Gastrocnemius medialis (tissue), 4 donors: ENCODE results near the gene RTN4RL1. TPM values are rescaled to one million over a fixed set of nuclear protein-coding genes. Genes with fewer than 3 reads are reported as not detected.
A peak's percentile ranks its signal among the peaks of the same experiment; 100 is the strongest.

Experiments used
- ATAC-seq, 2 donors: fragments of 150-250 bp; one replicate each; pipeline ENCODE4 v1.9.1; 2016
- DNase-seq, 2 donors: peaks; one replicate each; pipeline ENCODE4 v3.0.0-alpha.2; 2019
- H3K27ac ChIP-seq, 4 donors: fragments of 200-600 bp; sonication (generic); 1 replicate in 1 of 4; 2 replicates in 3 of 4; pipeline ENCODE4 v1.5.1; 2016 to 2018; ENCODE audit warnings: mild to moderate bottlenecking in 2 of 4, moderate library complexity in 1 of 4
- H3K27me3 ChIP-seq, 3 donors: fragments of 200-600 bp; sonication (generic) in 2 of 3; 1 replicate in 1 of 3; 2 replicates in 2 of 3; pipeline versions ENCODE4 v1.5.1 to v1.6.0; 2016 to 2019; ENCODE audit warnings: mild to moderate bottlenecking in 1 of 3, moderate library complexity in 1 of 3
- H3K36me3 ChIP-seq, 2 donors: fragments of 200-600 bp; sonication (generic) in 1 of 2; one replicate each; pipeline ENCODE4 v1.5.1; 2017 to 2018
- H3K4me1 ChIP-seq, 2 donors: fragments of 200-600 bp; sonication (generic) in 1 of 2; one replicate each; pipeline ENCODE4 v1.5.1; 2016 to 2017; ENCODE audit warnings: mild to moderate bottlenecking in 2 of 2
- H3K4me3 ChIP-seq, 4 donors: fragments of 200-600 bp; sonication (generic) in 3 of 4; 1 replicate in 1 of 4; 2 replicates in 3 of 4; pipeline ENCODE4 v1.5.1; 2016 to 2019; ENCODE audit warnings: mild to moderate bottlenecking in 2 of 4
- H3K9me3 ChIP-seq, 3 donors: fragments of 200-600 bp; sonication (generic) in 2 of 3; 1 replicate in 1 of 3; 2 replicates in 2 of 3; pipeline ENCODE4 v1.5.1; 2016 to 2019
- POLR2A ChIP-seq, 2 donors: fragments of 450-650 bp; IDR thresholded peaks; one replicate each; pipeline ENCODE4 v1.6.1; 2017; ENCODE audit warnings: antibody characterized with exemption in 2 of 2, mild to moderate bottlenecking in 2 of 2, moderate library complexity in 2 of 2
- in situ Hi-C, 4 donors: fragments of 200-750 bp; cut with MboI; loops; one replicate each; pipeline versions ENCODE4 v1.15.0 to v1.8.0; 2017; ENCODE audit warnings: low sequenced_read_pairs in 4 of 4
- intact Hi-C: fragments of 100-400 bp; cut with DNase I; formaldehyde crosslinking; loops from one replicate; pipeline ENCODE4 v1.15.1; 2023; ENCODE audit warnings: low total_unique reads
- total RNA-seq, 4 donors: library from RNA; depleted of rRNA; stranded (reverse); fragments of >200 nt; gene quantifications; one replicate each; pipeline versions ENCODE4 v1.1.0 to v1.2.3, GENCODE V29; 2016
- TF ChIP-seq, protein P1 (sequence below), 5 experiments: fragments of 450-650 bp in 3 of 5; fragments of 200-600 bp in 2 of 5; sonication (generic) in 2 of 5; IDR thresholded peaks in 4 of 5; conservative IDR thresholded peaks in 1 of 5; 1 replicate in 4 of 5; 2 replicates in 1 of 5; pipeline ENCODE4 v1.5.1; 2016 to 2019; ENCODE audit warnings: antibody characterized with exemption in 5 of 5, mild to moderate bottlenecking in 3 of 5, moderate library complexity in 3 of 5

The RTN4RL1 gene
- total RNA-seq, 4 donors from 2014 or later: 0.31 to 1.7 (median 1.2) TPM

DNA sequence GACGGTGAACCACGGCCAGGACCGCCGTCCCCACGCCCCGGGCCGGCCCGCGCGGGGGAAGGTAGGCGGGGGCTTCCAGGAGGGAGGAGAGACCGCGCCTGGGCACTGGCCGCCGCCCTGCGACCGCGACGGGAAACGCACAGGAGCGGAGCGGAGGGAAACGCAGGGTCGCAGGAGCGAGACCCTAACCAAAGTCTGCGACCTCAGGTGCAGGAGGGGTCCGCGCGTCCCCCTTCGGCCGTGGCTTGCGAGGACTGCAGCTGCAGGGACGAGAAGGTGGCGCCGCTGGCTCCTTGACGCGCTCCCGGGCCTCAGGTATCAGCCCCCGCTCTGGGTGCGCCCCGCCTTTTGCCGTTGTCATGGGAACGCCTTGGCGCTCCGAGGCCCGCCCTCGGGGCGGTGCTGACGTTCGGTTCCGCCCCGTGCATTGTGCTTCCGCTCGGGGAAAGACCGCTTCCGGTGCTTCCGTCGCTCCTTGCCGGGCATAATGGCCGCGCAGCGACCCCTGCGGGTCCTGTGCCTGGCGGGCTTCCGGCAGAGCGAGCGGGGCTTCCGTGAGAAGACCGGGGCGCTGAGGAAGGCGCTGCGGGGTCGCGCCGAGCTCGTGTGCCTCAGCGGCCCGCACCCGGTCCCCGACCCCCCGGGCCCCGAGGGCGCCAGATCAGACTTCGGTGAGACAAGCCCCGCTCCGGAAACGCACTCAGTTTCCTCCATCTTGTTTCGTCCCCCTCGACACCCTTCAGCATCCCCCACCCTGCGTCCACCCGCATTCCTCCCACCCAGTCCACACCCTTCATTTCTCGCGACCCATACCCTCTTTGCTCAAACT lies 16.6 kb upstream of the RTN4RL1 start, which contains the start of gene OVCA2:
Gene OVCA2, plus strand, starts transcription at position 462 of the 829 bp plus-strand sequence. Its CDS starts 26 bp downstream, at position 488.
- ATAC-seq (peak; percentile 88 to 93), DNase-seq (peak; percentile 85 to 87)
- in situ Hi-C loops (loop anchor here (25.0 kb wide), 2 partner anchors 354 to 379 kb away; partner anchors contain the start of gene PRPF8 (in 1 of the 4)), intact Hi-C loops (loop anchor here (1.0 to 10.0 kb wide), 2 partner anchors 133 to 467 kb away; no protein-coding TSS in a partner anchor)
- no peaks in the 10 kb centered on the region for H3K27me3 ChIP-seq
- TF ChIP-seq POLR2A (IDR thresholded peaks at IDR 0.05): peak; percentile 55 to 67
- TF ChIP-seq, protein P1, sequence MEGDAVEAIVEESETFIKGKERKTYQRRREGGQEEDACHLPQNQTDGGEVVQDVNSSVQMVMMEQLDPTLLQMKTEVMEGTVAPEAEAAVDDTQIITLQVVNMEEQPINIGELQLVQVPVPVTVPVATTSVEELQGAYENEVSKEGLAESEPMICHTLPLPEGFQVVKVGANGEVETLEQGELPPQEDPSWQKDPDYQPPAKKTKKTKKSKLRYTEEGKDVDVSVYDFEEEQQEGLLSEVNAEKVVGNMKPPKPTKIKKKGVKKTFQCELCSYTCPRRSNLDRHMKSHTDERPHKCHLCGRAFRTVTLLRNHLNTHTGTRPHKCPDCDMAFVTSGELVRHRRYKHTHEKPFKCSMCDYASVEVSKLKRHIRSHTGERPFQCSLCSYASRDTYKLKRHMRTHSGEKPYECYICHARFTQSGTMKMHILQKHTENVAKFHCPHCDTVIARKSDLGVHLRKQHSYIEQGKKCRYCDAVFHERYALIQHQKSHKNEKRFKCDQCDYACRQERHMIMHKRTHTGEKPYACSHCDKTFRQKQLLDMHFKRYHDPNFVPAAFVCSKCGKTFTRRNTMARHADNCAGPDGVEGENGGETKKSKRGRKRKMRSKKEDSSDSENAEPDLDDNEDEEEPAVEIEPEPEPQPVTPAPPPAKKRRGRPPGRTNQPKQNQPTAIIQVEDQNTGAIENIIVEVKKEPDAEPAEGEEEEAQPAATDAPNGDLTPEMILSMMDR (IDR thresholded peaks at IDR 0.05 in 4 of 5, conservative IDR thresholded peaks at IDR 0.05 in 1 of 5): peak; percentile 48 to 69 (median 63)
- peak within 1 kb of the TSS; percentile 85 to 97 (median 92) for H3K27ac ChIP-seq
- peaks cover 26% of the 10 kb centered on the region in 2 donors for H3K4me1 ChIP-seq
- no peaks in the 10 kb centered on the region for H3K9me3 ChIP-seq
- H3K36me3 ChIP-seq: peaks cover 0 to 34% of the 10 kb centered on the region in 2 donors
- H3K4me3 ChIP-seq: peak within 1 kb of the TSS; percentile 72 to 100 (median 80)

DNA sequence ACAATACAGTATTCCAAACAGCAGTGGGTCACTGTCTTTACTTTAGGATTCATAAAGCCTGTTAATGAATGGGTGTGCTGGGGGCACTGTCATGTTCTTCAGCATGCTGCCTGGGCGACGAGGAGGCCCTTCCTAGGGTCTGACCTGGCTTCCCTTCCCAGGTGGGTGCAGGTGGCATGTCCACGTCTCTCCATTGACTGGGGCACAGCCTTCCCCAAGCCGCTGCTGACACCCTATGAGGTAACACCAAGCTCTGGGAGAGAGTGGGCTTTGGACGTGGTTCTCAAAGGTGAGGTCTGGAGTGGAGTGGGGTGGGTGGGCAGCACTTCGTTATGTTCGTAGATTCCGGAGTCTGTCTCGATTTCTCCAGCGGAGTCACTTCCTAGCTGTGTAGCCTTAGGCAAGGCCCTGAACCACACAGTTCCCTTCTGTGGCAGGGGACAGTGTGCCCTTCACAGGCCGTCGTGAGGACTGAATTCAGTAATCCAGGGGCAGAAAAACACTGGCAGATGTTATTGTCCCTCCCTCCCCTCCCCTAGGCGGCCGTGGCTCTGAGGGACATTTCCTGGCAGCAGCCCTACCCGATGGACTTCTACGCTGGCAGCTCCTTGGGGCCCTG lies 15.9 kb upstream of the RTN4RL1 start:
- ATAC-seq: no peak
- in situ Hi-C loops: loop anchor here (25.0 kb wide), 2 partner anchors 354 to 379 kb away; partner anchors contain the start of gene PRPF8 (in 1 of the 4)
- intact Hi-C loops: loop anchor here (10.0 kb wide), 1 partner anchor 466 kb away; no protein-coding TSS in a partner anchor

DNA sequence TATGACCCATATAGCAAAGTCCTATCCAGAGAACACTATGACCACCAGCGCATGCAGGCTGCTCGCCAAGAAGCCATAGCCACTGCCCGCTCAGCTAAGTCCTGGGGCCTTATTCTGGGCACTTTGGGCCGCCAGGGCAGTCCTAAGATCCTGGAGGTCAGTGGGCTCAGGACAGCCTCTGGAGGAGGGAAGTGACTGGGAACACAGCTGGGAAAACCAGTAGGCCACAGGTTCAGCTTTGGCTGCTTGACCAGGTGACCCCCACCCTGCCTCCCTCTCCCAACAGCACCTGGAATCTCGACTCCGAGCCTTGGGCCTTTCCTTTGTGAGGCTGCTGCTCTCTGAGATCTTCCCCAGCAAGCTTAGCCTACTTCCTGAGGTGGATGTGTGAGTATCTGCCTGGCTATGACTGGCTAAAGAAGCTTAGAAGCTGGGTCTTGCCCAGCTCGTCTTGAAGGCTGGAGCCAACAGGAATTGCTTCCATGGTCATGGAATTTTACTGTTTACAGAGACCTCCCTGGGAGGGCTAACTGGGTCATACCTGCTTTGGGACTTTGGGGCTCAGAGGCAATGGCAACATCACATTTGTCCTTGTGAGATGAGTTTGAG lies 15.2 kb upstream of the RTN4RL1 start:
- in situ Hi-C loops (loop anchor here (25.0 kb wide), 2 partner anchors 353 to 378 kb away; partner anchors contain the start of gene PRPF8 (in 1 of the 4)), intact Hi-C loops (loop anchor here (10.0 kb wide), 1 partner anchor 466 kb away; no protein-coding TSS in a partner anchor)
- Histone ChIP-seq H3K4me1 (peaks cover 26% of the 10 kb centered on the region in 2 donors), H3K9me3 (no peaks in the 10 kb centered on the region), H3K4me3 (no peak overlapping the region), H3K27me3 (no peaks in the 10 kb centered on the region), H3K36me3 (peaks cover 0 to 44% of the 10 kb centered on the region in 2 donors), H3K27ac (peak overlapping the region in 1 of 4 donors; percentile 97)
- DNase-seq (no peak), ATAC-seq (no peak)
- TF ChIP-seq, protein P1 (IDR thresholded peaks at IDR 0.05 in 4 of 5, conservative IDR thresholded peaks at IDR 0.05 in 1 of 5): no peak
- no peak for TF ChIP-seq POLR2A (IDR thresholded peaks at IDR 0.05)

More for the DNA sequence above, 15.9 kb upstream of the RTN4RL1 start:
- no peaks in the 10 kb centered on the region for H3K27me3 ChIP-seq
- H3K9me3 ChIP-seq: no peaks in the 10 kb centered on the region
- H3K27ac ChIP-seq: peak overlapping the region; percentile 85 to 97 (median 92)
- no peak for TF ChIP-seq POLR2A (IDR thresholded peaks at IDR 0.05)
- TF ChIP-seq, protein P1 (IDR thresholded peaks at IDR 0.05 in 4 of 5, conservative IDR thresholded peaks at IDR 0.05 in 1 of 5): no peak
- H3K4me1 ChIP-seq: peaks cover 26% of the 10 kb centered on the region in 2 donors
- peak overlapping the region; percentile 72 to 100 (median 80) for H3K4me3 ChIP-seq
- H3K36me3 ChIP-seq: peaks cover 0 to 41% of the 10 kb centered on the region in 2 donors
- no peak for DNase-seq

DNA sequence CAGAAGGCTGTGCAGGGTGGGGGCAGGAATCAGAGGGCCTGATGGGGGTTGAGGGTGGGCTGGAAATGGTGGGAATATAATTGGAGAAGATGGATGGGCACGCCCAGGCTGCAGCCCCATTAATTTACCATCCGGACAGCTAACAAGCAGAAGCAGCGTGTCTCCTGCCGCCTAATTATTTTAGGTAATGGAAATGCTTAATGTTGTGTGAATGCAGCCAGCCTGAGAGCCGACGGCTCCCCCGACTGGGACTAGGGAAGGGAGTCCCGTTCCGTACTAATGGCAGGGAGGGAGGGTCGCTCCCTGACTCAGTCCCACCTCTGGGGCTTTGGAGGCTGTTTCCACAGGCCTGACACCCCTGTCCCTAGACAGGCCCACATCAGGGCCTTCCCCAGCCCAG lies 12.0 kb upstream of the RTN4RL1 start:
- Histone ChIP-seq H3K4me3 (no peak overlapping the region), H3K9me3 (no peaks in the 10 kb centered on the region), H3K27me3 (no peaks in the 10 kb centered on the region), H3K36me3 (peaks cover 0 to 31% of the 10 kb centered on the region in 2 donors), H3K27ac (no peak overlapping the region), H3K4me1 (peaks cover 7 to 15% of the 10 kb centered on the region in 2 donors)
- in situ Hi-C loops: loop anchor here (25.0 kb wide), 2 partner anchors 350 to 375 kb away; partner anchors contain the start of gene PRPF8 (in 1 of the 4)
- DNase-seq (no peak), ATAC-seq (no peak)
- intact Hi-C loops: no loop called here
- TF ChIP-seq, protein P1 (IDR thresholded peaks at IDR 0.05 in 4 of 5, conservative IDR thresholded peaks at IDR 0.05 in 1 of 5): no peak
- no peak for TF ChIP-seq POLR2A (IDR thresholded peaks at IDR 0.05)
